Right ventricle myocardium inferior (tissue), 1 donor: ENCODE measurements around the gene MEAF6. TPM values are rescaled to one million over a fixed set of nuclear protein-coding genes. Genes with fewer than 3 reads are reported as not detected.
"Not testable (repeated sequence)": the region's sequence is repeated elsewhere in the genome, so short reads cannot be mapped to it uniquely, and the experiment has no call there.

Source experiments
- ATAC-seq: fragments of 200-7000 bp; cut with Tn5 transposase; one replicate; pipeline ENCODE4 v1.9.1; 2020; ENCODE audit warnings: mild to moderate bottlenecking, moderate library complexity
- DNase-seq: peaks from one replicate; pipeline ENCODE4 v3.0.0; 2021; ENCODE audit errors: missing footprints
- intact Hi-C: fragments of 100-400 bp; cut with DNase I; formaldehyde crosslinking; loops from one replicate; pipeline ENCODE4 v1.11.0; 2022
- total RNA-seq: library from RNA; stranded (reverse); fragmentation: NEBNext Ultra II Directional; extraction: Animal tissue kit (Norgen Biotek cat#: 25700); gene quantifications from one replicate; pipeline ENCODE4 v1.2.1, GENCODE V29; 2021
- donor health status: DM: no; HTN: yes; CAD: no; lungs with severe emphysema.

Gene MEAF6
- total RNA-seq, 1 donor from 2014 or later: 35.9 TPM

DNA sequence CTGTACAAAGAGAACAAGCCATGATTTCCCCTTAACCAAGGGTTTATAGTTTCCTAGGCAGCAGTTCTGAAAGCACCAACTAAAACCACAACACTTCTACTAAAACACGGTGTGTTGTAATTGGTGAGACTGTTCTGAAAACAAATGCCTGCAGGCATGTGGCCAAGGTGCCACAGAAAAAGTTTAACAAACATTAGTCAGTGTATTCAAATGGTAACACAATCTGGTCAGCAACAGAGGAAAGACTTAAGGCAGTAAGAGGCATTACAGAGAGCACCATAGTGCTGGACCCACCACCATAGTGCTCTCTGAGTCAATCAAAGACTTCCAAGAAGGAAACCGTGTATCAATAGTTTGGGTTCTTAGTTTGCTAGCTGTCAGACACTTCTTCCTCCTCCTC is 22.8 kb upstream of the MEAF6 start:
- ATAC-seq (no peak), DNase-seq (no peak)
- intact Hi-C loops: no loop called here

- DNase-seq (no peak), ATAC-seq (no peak)
- intact Hi-C loops: no loop called here
Observed at GRCh38 chr1:37533317-37534093, 18.9 kb upstream of the MEAF6 start.

- DNase-seq, ATAC-seq, intact Hi-C loops: not testable (repeated sequence)
Observed at GRCh38 chr1:37532418-37533156, 18.0 kb upstream of the MEAF6 start.

- intact Hi-C loops, ATAC-seq, DNase-seq: not testable (repeated sequence)
Observed at GRCh38 chr1:37529888-37530287, 15.3 kb upstream of the MEAF6 start.

GRCh38 chr1:37519613-37520012 is 5.0 kb upstream of the MEAF6 start:
- intact Hi-C loops: no loop called here

DNA sequence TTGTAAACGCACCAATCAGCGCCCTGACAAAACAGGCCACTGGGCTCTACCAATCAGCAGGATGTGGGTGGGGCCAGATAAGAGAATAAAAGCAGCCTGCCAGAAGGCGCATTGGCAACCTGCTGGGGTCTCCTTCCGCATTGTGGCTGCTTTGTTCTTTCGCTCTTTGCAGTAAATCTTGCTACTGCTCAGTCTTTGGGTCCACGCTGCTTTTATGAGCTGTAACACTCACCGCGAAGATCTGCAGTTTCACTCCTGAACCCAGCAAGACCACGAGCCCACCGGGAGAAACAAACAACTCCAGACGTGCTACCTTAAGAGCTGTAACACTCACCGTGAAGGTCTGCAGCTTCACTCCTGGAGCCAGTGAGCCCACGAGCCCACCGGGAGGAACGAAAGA is 4.4 kb upstream of the MEAF6 start:
- intact Hi-C loops, ATAC-seq, DNase-seq: not testable (repeated sequence)

More at GRCh38 chr1:37519613-37520012, 5.0 kb upstream of the MEAF6 start:
- DNase-seq (no peak), ATAC-seq (no peak)

DNA sequence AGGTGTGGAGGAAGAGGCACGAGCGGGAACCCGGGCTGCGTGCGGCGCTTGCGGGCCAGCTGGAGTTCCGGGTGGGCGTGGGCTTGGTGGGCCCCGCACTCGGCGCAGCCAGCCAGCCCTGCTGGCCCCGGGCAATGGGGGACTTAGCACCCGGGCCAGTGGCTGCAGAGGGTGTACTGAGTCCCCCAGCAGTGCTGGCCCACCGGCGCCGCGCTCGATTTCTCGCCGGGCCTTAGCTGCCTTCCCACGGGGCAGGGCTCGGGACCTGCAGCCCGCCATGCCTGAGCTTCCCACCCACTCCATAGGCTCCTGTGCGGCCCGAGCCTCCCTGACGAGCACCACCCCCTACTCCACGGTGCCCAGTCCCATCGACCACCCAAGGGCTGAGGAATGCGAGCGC is 3.7 kb upstream of the MEAF6 start:
- DNase-seq, intact Hi-C loops, ATAC-seq: not testable (repeated sequence)

DNA sequence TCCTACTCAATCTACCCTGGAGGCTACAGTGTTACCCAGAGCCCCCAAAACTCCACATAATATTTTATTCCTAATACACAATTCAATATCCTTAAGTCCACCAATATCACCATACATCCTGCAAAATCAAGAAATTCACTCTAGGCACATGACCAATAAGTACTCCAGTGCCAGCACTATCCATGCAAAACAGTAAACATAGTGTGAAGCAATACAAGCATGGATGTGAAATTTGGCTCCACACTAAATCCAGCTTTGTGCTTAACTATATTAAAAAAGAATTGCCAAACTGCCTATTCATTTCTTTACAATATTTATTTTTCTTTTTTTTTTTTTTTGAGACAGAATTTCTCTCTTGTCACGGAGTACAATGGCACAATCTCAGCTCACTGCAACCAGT is 3.0 kb upstream of the MEAF6 start:
- DNase-seq (no peak), ATAC-seq (no peak)
- intact Hi-C loops: no loop called here

DNA sequence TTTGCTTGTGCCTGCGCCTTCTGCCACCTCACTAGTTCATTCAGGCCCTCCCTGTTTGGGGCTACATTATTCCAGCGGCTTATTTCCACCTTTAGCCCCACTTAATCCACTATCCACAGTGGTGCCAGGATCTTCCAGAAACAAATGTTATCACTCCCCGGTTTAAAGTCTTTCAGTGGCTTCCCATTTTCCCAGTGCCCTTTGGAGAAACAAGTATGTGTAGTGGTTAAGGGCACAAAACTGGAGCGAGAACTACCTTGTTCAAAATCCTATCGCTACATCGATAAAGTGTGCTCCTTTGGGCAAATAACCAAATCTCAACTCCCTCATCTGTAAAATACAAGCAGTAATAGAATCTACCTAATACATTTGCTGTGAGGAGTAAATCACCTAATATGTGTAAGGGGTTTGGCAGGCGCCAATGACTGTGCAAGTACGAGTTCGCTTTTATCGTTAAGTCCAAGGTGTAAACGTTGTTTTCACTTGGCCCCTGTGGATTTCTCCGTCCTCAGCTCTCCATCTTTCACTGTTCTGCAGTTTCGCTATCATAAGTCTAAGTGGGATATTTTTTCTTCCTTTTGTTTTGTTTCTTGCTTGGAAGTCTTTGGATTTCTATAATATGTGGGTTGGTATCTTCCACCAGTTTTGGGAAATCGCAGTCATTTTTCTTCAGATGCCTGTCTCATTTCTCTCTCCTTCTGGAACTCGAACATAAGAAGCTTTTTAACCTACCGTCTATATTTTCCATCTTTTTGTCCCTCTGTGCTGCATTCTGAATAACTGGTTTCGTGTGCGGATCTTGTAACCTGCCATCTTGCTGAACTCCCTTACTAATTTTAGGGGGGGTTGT is 844 bp upstream of the MEAF6 start:
- intact Hi-C loops: no loop called here
- ATAC-seq (no peak), DNase-seq (no peak)

- intact Hi-C loops: loop anchor here (5.0 kb wide), 1 partner anchor 38 kb away; the partner anchor contains the start of gene SNIP1
- no peak for ATAC-seq
- no peak for DNase-seq
Observed at GRCh38 chr1:37513795-37514349, 694 bp downstream of the MEAF6 start.

- ATAC-seq (no peak), DNase-seq (no peak)
- intact Hi-C loops: no loop called here
Observed at GRCh38 chr1:37509181-37509580, 5.4 kb downstream of the MEAF6 start.

DNA sequence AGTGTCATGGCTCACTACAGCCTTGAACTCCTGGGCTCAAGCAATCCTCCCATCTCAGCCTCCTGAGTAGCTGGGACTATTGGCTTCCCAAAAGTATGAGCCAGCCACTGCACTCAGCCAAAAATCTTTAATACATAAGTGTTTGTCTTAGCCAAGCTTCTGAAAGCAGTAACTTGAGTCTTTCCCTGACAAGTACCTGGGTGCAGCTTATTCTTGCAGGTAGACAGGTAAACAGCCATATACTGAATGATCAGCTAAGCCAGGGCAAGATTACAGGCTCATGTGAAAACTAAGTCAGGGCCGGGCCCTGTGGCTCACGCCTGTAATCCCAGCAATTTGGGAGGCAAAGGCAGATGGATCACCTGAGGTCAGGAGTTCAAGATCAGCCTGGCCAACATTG is 7.8 kb downstream of the MEAF6 start:
- intact Hi-C loops: no loop called here
- DNase-seq (no peak), ATAC-seq (no peak)

DNA sequence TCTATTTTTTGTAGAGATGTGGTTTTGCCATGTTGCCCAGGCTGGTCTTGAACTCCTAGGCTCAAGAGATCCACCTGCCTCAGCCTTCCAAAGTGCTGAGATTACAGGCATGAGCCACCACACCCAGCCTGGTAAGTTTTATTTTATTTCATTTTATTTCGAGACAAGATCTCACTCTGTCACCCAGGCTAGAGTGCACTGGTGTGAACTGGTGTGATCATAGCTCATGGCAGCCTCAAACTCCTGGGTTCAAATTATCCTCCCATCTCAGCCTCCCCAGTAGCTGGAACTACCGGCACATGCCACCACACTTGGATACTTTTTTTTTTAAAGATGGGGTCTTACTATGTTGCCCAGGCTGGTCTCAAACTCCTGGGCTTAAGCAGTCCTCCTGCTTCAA is 11.8 kb downstream of the MEAF6 start:
- ATAC-seq, DNase-seq, intact Hi-C loops: not testable (repeated sequence)

GRCh38 chr1:37502104-37502503 is 12.5 kb downstream of the MEAF6 start:
- no peak for ATAC-seq
- no peak for DNase-seq
- intact Hi-C loops: no loop called here

DNA sequence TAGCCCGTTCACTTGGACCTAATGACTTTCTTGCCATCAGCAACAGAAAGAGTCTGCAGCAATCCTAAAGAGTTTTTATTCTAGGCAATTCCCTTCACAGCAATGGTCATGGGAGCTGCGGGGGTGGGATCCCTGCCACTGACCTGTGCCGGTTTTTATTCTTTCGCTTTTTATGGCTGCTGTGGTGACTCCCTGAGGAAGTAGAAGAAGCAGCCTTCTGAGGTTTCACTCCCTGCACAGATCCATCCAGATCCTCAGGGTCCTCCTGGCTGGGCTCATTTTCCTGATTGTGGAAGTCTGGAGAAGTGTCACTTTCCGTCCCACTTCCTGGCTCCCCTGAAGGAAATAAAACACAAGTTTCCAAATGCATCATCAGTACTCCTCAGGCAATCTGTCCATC is 12.9 kb downstream of the MEAF6 start:
- intact Hi-C loops: no loop called here
- DNase-seq (no peak), ATAC-seq (no peak)

DNA sequence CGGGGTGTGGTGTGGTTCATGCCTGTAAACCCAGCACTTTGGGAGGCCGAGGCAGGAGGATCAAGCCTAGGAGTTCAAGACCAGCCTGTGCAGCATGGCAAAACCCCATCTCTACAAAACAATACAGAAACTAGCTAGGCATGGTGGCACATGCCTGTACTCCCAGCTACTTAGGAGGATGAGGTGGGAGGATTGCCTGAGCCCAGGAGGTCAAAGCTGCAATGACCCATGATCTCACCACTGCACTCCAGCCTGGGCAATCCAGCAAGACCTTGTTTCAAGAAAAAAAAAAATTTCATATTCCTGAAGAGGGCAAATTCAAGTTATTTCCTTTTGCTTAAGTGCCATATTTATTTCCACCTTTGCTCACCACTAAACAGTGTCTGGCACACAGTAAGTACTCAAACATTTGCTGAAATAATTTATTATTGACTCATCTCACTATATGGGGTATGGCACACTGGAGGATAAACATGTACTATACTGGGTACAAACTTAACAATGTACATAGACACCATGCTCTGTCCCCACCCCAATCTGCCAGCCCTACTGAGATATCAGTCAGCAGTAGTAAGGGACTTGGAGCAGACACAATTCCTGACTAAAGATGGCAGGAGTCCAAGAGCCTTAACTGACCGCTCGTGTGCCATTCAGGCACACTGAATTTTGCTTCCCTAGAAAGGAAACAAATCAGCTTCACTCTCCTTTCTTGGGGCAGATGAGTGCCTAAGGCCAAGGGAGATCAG is 15.5 kb downstream of the MEAF6 start:
- ATAC-seq (peak; percentile 79), DNase-seq (no peak)
- intact Hi-C loops: no loop called here

DNA sequence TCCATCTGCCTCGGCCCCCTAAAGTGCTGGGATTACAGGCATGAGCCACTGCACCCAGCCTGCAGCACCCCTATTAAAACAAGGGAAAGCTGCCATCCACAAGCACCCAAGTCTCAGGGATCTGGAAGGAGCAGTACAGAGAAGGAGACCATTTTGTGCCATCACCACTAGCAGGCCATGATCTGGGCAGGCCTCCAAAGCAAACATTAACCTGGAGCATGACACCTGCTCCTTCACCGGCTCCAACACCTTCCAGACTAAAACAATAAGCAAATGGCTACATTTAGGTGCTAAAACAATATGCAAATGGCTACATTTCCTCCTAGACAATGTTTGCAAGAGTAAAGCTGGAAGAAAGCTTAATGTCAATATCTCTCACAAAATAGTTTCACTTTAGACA is 16.7 kb downstream of the MEAF6 start:
- no peak for DNase-seq
- intact Hi-C loops: no loop called here
- ATAC-seq: no peak

DNA sequence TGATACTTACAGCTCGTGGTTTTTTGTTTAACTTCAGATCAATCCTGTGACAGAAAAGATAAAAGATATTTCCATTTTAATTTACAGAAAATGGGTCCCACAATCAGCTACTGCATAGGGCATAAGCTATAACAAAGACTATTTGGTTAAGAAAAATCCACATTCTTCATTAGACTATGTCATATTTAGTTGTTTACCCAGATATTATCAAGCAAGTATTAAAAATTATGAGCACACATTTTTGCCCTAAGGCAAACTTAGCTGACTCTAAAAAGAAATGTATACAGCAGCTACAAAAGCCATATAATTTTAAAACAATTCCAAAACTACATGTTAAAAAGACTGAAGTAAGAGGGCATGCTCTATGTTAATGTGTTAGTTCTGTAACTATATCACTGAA is 18.7 kb downstream of the MEAF6 start:
- ATAC-seq (no peak), DNase-seq (no peak)

More for the DNA sequence above, 18.7 kb downstream of the MEAF6 start:
- intact Hi-C loops: no loop called here
